Fibroblast of villous mesenchyme (primary cell): ENCODE data around the gene ANKRD35. TPM values are rescaled to one million over a fixed set of nuclear protein-coding genes. Genes with fewer than 3 reads are reported as not detected.
"Not testable (repeated sequence)": the region's sequence is repeated elsewhere in the genome, so short reads cannot be mapped to it uniquely, and the experiment has no call there.

Source experiments
- DNase-seq: peaks from one replicate; pipeline ENCODE4 v3.0.0-alpha.2; 2010; ENCODE audit warnings: low read depth
- H3K4me3 ChIP-seq: 2 replicates; pipeline ENCODE4 v1.5.1; 2011; ENCODE audit warnings: low read depth, mild to moderate bottlenecking, low read length
- CTCF ChIP-seq: IDR thresholded peaks from 2 replicates; pipeline ENCODE4 v1.5.1; 2012; ENCODE audit warnings: low read depth, mild to moderate bottlenecking, low read length; ENCODE audit not compliant: insufficient read depth
- small RNA-seq: library from RNA; depleted of rRNA; stranded (forward); fragments of <200 nt; gene quantifications from one replicate; pipeline ENCODE3, GENCODE V24; 2012
- total RNA-seq: library from RNA; depleted of rRNA; stranded (reverse); fragments of >200 nt; gene quantifications from 2 replicates; pipeline ENCODE4 v1.2.3, GENCODE V29; 2012

ANKRD35 gene
- total RNA-seq, 1 donor = 1.3 TPM

GRCh38 chr1:145823565-145824498 lies 61.8 kb downstream of the ANKRD35 start, which contains the start of the genes POLR3C and RNF115:
Gene POLR3C, plus strand, starts transcription at chr1:145824200. Its CDS starts 1,577 bp downstream, at chr1:145825777.
Gene RNF115, minus strand, starts transcription at chr1:145824095. Its CDS starts 222 bp downstream, at chr1:145823873.
- TF ChIP-seq CTCF = no peak
- peak within 1 kb of the TSS; percentile 96 for H3K4me3 ChIP-seq
- DNase-seq = peak; percentile 94

GRCh38 chr1:145822779-145823331 lies 62.8 kb downstream of the ANKRD35 start:
- H3K4me3 ChIP-seq = peak overlapping the region; percentile 37

GRCh38 chr1:145818095-145818494 lies 67.6 kb downstream of the ANKRD35 start:
- H3K4me3 ChIP-seq = not testable (repeated sequence)

More at GRCh38 chr1:145822779-145823331, 62.8 kb downstream of the ANKRD35 start:
- DNase-seq = not testable (repeated sequence)

More at GRCh38 chr1:145818095-145818494, 67.6 kb downstream of the ANKRD35 start:
- peak; percentile 58 for DNase-seq

Small RNA genes within 50 kb of the gene (small RNA-seq; reads per million reads assigned to genes)
- not detected for gene MIR6736

Other genes starting within 250 kb of the ANKRD35 start
- under 0.01 and 0.32 TPM in 2 replicates for gene PDZK1, start 178.5 kb downstream of the ANKRD35 start, total RNA-seq
- under 0.01 TPM in 2 replicates for gene CD160, start 166.4 kb downstream of the ANKRD35 start, total RNA-seq
- gene RNF115, start 61.8 kb downstream of the ANKRD35 start, total RNA-seq = 16.4 TPM in 2 replicates
- gene POLR3C, start 61.7 kb downstream of the ANKRD35 start, total RNA-seq = 41.5 and 53.1 TPM in 2 replicates
- gene NUDT17, start 40.2 kb downstream of the ANKRD35 start, total RNA-seq = 6.0 and 6.8 TPM in 2 replicates
- 15.5 and 18.4 TPM in 2 replicates for gene PIAS3, start 26.8 kb downstream of the ANKRD35 start, total RNA-seq
- gene ITGA10, start 24.2 kb upstream of the ANKRD35 start, total RNA-seq = 0.43 and 1.3 TPM in 2 replicates
- gene PEX11B, start 32.9 kb upstream of the ANKRD35 start, total RNA-seq = 19.0 and 28.5 TPM in 2 replicates
- 58.0 and 76.9 TPM in 2 replicates for gene RBM8A, start 41.6 kb upstream of the ANKRD35 start, total RNA-seq
- 31.6 and 40.2 TPM in 2 replicates for gene LIX1L, start 72.2 kb upstream of the ANKRD35 start, total RNA-seq
- gene ANKRD34A, start 78.7 kb upstream of the ANKRD35 start, total RNA-seq = 1.3 and 1.6 TPM in 2 replicates
- 11.2 and 14.8 TPM in 2 replicates for gene POLR3GL, start 78.8 kb upstream of the ANKRD35 start, total RNA-seq
- gene TXNIP, start 110.7 kb upstream of the ANKRD35 start, total RNA-seq = 69.5 and 205 TPM in 2 replicates
- gene HJV, start 135.9 kb upstream of the ANKRD35 start, total RNA-seq = not detected in 2 replicates